Left ventricle myocardium inferior (tissue), 1 donor: Measurements from ENCODE around the gene NUMBL. TPM values are rescaled to one million over a fixed set of nuclear protein-coding genes. Genes with fewer than 3 reads are reported as not detected.

ENCODE experiments used
- DNase-seq: peaks from one replicate; pipeline ENCODE4 v3.0.0-alpha.2; 2020
- H3K27ac ChIP-seq: fragments of 200-600 bp; replicated peaks from 2 replicates; pipeline ENCODE4 v1.8.0; 2021
- H3K27me3 ChIP-seq: fragments of 200-600 bp; 2 replicates; pipeline ENCODE4 v1.8.0; 2021; ENCODE audit warnings: low read depth
- H3K36me3 ChIP-seq: fragments of 200-600 bp; 2 replicates; pipeline ENCODE4 v1.8.0; 2021
- H3K4me1 ChIP-seq: fragments of 200-600 bp; 2 replicates; pipeline ENCODE4 v1.8.0; 2021
- H3K4me3 ChIP-seq: fragments of 200-600 bp; 2 replicates; pipeline ENCODE4 v1.8.0; 2021; ENCODE audit warnings: mild to moderate bottlenecking, moderate library complexity
- H3K9me3 ChIP-seq: fragments of 200-600 bp; replicated peaks from 2 replicates; pipeline ENCODE4 v1.8.0; 2021
- CTCF ChIP-seq: fragments of 200-600 bp; IDR thresholded peaks from 2 replicates; pipeline ENCODE4 v1.8.0; 2021; ENCODE audit warnings: antibody characterized with exemption, mild to moderate bottlenecking, borderline replicate concordance
- intact Hi-C: fragments of 100-400 bp; cut with micrococcal nuclease; formaldehyde crosslinking; loops from one replicate; pipeline ENCODE4 v1.11.0; 2022
- total RNA-seq: library from RNA; stranded (reverse); fragmentation: NEBNext Ultra II Directional; extraction: Animal tissue kit (Norgen Biotek cat#: 25700); gene quantifications from one replicate; pipeline ENCODE4 v1.2.1, GENCODE V29; 2021
- donor health status: DM: no; HTN: yes; CAD: no; lungs with severe emphysema.

NUMBL gene
- total RNA-seq, 1 donor from 2014 or later, result 14.7 TPM

DNA sequence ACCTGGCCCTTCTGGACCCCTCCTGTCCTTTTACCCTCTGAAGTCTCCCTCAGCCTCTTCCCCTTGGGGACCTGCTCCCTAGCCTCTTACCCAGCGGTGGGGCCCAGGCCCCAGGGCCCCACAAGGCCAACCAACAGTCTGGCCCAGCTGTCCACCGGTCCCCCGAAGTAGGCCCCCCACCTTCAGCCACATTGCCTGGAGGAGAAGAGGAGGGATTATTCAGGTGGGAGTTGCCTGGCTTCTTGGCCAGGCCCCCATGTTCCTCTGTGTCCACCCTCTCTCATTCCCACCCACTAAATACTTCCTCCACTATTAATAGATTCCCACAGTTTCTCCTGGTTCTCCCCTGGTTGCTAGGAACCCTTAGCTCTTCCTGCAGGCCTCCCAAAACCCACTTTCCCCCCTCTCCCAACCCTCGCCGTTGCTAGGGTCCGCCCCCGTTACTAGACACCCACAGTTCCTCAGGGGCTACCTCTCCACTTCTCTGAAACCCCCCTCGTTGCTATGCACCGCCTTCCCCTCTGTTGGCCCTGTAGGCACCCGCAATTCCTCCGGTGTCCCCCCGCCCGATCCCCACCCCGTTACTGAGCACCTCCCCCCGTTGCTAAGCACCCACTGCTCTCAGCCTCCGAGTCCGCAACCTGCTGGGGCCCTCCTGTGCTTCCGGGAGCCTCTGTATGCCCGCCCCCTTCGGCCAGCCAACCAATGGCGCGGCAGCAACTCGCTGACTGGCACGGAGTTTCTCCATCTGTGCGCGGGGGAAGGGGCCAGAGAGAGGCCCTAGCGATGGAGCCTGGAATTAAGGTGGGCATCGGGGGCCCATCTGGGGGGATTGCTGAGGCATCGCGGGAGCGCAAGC lies 24.2 kb upstream of the NUMBL start:
- peak; percentile 95 for DNase-seq
- peak overlapping the region; percentile 97 for H3K27ac ChIP-seq
- peak overlapping the region; percentile 85 for H3K4me3 ChIP-seq
- H3K36me3 ChIP-seq, result peaks cover 30% of the 10 kb centered on the region
- peaks cover 56% of the 10 kb centered on the region for H3K4me1 ChIP-seq
- H3K9me3 ChIP-seq, result no peaks in the 10 kb centered on the region
- no peaks in the 10 kb centered on the region for H3K27me3 ChIP-seq
- peak; percentile 12 for TF ChIP-seq CTCF
- intact Hi-C loops, result no loop called here

GRCh38 chr19:40713939-40714338 lies 23.5 kb upstream of the NUMBL start:
- H3K36me3 ChIP-seq, result peaks cover 37% of the 10 kb centered on the region
- DNase-seq, result no peak
- no peaks in the 10 kb centered on the region for H3K9me3 ChIP-seq
- peak overlapping the region; percentile 97 for H3K27ac ChIP-seq
- TF ChIP-seq CTCF, result no peak
- H3K4me3 ChIP-seq, result peak overlapping the region; percentile 85
- peaks cover 49% of the 10 kb centered on the region for H3K4me1 ChIP-seq
- no peaks in the 10 kb centered on the region for H3K27me3 ChIP-seq
- intact Hi-C loops, result no loop called here

GRCh38 chr19:40709817-40710216 lies 19.4 kb upstream of the NUMBL start:
- Histone ChIP-seq H3K36me3 (peaks cover 66% of the 10 kb centered on the region), H3K9me3 (no peaks in the 10 kb centered on the region), H3K4me1 (peaks cover 47% of the 10 kb centered on the region), H3K4me3 (no peak overlapping the region), H3K27ac (no peak overlapping the region), H3K27me3 (no peaks in the 10 kb centered on the region)
- no peak for DNase-seq
- TF ChIP-seq CTCF, result no peak
- intact Hi-C loops, result no loop called here

- peaks cover 47% of the 10 kb centered on the region for H3K4me1 ChIP-seq
- intact Hi-C loops, result no loop called here
- H3K27ac ChIP-seq, result peak overlapping the region; percentile 85
- no peak overlapping the region for H3K4me3 ChIP-seq
- no peaks in the 10 kb centered on the region for H3K9me3 ChIP-seq
- DNase-seq, result no peak
- no peak for TF ChIP-seq CTCF
- H3K36me3 ChIP-seq, result peaks cover 80% of the 10 kb centered on the region
- no peaks in the 10 kb centered on the region for H3K27me3 ChIP-seq
These were observed 17.2 kb upstream of the NUMBL start for GRCh38 chr19:40707615-40708014.

DNA sequence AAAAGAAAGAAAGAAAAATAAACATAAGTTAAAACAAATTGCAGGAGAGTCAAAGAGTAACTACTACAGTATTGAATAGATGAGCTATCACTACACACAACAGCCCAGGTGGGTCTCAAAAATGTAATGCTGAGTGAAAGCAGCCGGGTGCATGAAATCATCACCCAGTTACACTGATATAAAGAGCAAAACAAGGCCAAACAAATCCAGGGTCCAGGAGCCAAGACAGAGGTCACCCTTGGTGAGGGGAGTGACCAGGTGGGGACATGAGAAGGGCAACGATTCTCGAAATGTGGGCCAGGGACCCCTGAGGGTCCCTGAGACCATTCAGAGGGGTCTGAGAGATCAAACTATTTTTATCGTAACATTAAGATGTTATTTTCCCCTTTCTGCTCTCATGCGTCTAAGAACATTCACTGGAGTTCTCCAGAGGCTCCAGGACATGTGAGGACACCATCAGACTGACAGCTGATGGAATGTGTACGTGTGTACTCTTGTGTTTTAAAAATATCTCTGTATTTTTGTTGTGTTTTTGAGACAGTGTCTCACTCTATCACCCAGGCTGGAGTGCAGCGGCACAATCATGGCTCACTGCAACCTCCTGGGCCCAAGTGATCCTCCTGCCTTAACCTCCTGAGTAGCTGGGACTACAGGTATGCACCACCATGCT lies 15.6 kb upstream of the NUMBL start:
- Histone ChIP-seq H3K4me1 (peaks cover 47% of the 10 kb centered on the region), H3K9me3 (no peaks in the 10 kb centered on the region), H3K27ac (peak overlapping the region; percentile 85), H3K27me3 (no peaks in the 10 kb centered on the region), H3K36me3 (peaks cover 87% of the 10 kb centered on the region), H3K4me3 (no peak overlapping the region)
- no peak for DNase-seq
- intact Hi-C loops, result no loop called here
- no peak for TF ChIP-seq CTCF
